GM12875 (cell line): ENCODE results near the gene RABL6.

Experiments used
- H3K4me3 ChIP-seq: one replicate; pipeline ENCODE4 v1.5.1; 2011; ENCODE audit warnings: low read depth, low read length, control low read depth
- TF ChIP-seq, protein P1 (sequence below): IDR thresholded peaks from 2 replicates; pipeline ENCODE4 v1.5.1; 2011; ENCODE audit warnings: low read depth, mild to moderate bottlenecking, control low read depth, inconsistent platforms, low read length, moderate library complexity, borderline replicate concordance; ENCODE audit not compliant: insufficient read depth

The RABL6 gene

DNA sequence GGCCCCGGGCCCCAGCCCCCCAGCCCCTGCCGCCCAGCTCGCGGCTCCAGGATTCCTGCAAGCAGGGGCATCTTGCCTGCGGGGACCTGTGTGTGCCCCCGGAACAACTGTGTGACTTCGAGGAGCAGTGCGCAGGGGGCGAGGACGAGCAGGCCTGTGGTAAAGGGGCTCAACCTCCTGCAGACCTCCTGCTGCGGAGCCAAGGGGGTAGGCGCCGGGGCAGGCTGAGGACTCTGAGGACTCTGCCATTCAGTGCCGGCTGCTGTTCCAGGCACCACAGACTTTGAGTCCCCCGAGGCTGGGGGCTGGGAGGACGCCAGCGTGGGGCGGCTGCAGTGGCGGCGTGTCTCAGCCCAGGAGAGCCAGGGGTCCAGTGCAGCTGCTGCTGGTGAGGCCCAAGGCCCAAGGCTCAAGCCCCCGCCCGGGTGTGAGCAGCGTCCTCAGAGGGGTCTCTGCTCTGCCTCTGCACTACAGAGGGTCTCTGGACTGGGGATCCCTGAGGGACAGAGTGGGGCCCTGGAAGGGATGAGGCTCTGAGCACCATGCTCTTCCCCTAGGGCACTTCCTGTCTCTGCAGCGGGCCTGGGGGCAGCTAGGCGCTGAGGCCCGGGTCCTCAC, 47.8 kb downstream of the RABL6 start:
- H3K4me3 ChIP-seq = no peak overlapping the region
- TF ChIP-seq, protein P1, sequence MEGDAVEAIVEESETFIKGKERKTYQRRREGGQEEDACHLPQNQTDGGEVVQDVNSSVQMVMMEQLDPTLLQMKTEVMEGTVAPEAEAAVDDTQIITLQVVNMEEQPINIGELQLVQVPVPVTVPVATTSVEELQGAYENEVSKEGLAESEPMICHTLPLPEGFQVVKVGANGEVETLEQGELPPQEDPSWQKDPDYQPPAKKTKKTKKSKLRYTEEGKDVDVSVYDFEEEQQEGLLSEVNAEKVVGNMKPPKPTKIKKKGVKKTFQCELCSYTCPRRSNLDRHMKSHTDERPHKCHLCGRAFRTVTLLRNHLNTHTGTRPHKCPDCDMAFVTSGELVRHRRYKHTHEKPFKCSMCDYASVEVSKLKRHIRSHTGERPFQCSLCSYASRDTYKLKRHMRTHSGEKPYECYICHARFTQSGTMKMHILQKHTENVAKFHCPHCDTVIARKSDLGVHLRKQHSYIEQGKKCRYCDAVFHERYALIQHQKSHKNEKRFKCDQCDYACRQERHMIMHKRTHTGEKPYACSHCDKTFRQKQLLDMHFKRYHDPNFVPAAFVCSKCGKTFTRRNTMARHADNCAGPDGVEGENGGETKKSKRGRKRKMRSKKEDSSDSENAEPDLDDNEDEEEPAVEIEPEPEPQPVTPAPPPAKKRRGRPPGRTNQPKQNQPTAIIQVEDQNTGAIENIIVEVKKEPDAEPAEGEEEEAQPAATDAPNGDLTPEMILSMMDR = no peak

DNA sequence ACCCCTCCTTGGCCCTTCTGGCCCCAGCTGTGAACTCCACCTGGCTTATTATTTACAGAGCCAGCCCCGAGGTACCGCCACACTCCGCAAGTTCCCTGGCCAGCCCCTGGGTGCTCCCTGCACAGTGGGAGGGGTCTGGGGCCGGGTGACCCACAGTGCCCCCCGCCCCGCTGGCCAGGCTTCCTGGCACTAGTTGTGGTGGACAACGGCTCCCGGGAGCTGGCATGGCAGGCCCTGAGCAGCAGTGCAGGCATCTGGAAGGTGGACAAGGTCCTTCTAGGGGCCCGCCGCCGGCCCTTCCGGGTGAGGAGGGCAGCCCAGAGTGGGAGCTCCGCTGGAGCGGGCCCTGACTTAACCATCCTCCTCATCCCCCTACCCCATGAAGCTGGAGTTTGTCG, 48.3 kb downstream of the RABL6 start:
- TF ChIP-seq, protein P1 = no peak
- H3K4me3 ChIP-seq = no peak overlapping the region

DNA sequence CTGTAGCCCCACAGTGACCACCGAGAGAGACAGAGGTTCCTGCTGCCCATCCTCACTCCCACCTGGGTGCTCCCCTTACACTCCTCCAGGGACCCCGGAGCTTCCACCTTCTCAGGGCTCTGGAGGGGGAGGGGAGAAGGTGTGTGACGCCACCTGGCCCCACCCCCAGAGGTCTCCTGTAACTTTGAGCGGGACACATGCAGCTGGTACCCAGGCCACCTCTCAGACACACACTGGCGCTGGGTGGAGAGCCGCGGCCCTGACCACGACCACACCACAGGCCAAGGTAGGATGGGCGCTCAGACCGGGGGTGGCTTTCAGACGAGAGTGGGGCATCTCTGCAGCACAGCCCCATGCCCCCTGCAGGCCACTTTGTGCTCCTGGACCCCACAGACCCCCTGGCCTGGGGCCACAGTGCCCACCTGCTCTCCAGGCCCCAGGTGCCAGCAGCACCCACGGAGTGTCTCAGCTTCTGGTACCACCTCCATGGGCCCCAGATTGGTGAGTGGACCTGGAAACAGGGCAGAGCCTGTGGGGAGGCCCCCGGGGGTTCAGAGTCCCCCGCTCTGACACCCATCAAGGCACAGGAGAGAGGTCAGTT, 48.9 kb downstream of the RABL6 start:
- TF ChIP-seq, protein P1 = 0 out of 2 replicates have a peak, but pooled peaks have one; percentile 16
- H3K4me3 ChIP-seq = no peak overlapping the region

DNA sequence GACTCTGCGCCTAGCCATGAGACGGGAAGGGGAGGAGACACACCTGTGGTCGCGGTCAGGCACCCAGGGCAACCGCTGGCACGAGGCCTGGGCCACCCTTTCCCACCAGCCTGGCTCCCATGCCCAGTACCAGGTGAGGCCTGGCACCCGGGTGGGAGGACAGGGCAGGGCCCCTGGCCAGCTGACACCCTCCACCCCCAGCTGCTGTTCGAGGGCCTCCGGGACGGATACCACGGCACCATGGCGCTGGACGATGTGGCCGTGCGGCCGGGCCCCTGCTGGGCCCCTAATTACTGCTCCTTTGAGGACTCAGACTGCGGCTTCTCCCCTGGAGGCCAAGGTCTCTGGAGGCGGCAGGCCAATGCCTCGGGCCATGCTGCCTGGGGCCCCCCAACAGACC, 49.4 kb downstream of the RABL6 start:
- no peak overlapping the region for H3K4me3 ChIP-seq
- TF ChIP-seq, protein P1 = no peak

DNA sequence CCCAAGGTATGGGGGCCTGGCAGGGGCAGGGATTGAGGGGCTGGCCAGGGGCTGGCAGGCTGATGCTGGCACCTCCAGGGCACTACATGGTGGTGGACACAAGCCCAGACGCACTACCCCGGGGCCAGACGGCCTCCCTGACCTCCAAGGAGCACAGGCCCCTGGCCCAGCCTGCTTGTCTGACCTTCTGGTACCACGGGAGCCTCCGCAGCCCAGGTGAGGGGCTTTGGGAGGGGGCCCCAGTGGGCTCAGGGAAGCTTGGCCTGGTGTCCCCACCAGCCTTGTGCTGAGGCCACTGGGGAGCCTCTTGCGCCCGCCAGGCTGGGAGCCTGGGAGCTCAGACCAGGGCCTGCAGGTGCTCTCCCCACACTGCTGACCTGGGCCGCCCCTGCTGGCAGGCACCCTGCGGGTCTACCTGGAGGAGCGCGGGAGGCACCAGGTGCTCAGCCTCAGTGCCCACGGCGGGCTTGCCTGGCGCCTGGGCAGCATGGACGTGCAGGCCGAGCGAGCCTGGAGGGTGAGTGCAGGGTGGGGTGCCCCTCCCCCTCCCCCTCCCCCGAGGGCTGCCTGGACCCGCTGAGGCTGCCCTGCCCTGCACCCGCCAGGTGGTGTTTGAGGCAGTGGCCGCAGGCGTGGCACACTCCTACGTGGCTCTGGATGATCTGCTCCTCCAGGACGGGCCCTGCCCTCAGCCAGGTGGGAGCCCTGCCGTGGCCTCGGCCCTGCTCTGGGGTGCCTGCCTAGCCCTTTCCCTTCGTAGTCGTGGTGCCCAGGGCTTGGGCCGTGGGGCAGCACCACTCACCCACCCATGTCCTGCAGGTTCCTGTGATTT, 50.0 kb downstream of the RABL6 start:
- H3K4me3 ChIP-seq = no peak overlapping the region
- TF ChIP-seq, protein P1 = no peak

DNA sequence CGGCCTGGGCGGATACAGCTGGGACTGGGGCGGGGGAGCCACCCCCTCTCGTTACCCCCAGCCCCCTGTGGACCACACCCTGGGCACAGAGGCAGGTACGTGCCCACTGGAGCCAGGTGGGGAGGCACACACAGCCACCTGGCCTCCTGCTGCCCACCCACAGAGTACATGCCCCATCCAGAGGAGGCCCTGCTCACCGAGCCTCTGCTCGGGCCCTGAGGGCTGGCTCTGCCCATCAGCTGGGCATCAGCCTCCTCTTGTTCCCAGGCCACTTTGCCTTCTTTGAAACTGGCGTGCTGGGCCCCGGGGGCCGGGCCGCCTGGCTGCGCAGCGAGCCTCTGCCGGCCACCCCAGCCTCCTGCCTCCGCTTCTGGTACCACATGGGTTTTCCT, 50.7 kb downstream of the RABL6 start:
- TF ChIP-seq, protein P1 = no peak
- H3K4me3 ChIP-seq = no peak overlapping the region
